ENCODE data around the gene MEP1B.

DNA sequence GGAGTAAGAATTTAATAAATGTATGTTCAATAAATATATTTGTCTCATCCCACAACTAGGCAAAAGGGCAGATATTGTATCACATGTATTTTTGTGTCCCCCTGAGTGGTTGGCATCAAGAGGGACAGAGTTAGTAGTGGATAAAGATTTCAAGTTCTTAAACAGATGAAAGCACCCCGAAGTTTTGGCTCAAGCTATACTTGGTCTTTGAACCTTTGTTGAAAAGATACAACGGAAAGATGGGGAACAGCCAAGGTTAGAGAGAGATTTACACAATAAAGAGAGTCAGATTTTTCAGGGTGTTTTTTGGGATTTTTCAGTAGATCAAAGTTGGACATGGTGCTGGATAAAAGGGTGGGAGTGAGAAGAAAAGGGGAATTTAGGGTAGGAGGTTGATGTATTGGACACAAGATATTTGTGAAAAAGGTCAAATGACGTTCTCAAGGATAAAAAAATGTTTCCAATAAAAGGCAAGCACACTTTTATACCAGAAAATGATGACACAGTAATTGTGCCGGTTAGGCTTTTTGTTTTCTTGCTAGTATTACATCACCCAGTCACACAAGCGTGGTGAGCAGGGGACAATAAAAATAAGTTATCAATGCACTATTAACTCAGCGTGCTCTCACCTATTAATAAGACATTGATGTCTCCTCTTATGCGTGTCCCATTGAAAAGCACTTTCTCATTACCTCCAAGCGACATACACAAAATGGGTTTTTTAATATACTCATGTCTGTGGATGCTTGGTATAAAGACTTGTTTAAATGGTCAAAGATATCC lies 59.5 kb downstream of the MEP1B start:
- TF ChIP-seq CTCF (IDR thresholded peaks at IDR 0.05; ENCODE audit: low read depth, low read length, poor library complexity, severe bottlenecking) (no peak), EZH2phosphoT487 (IDR thresholded peaks at IDR 0.05; ENCODE audit: borderline replicate concordance, low read length) (no peak)

All from DOHH2 (cell line).